Hepatocyte (in vitro differentiated cells): ENCODE results near the gene COL5A1. TPM values are rescaled to one million over a fixed set of nuclear protein-coding genes. Genes with fewer than 3 reads are reported as not detected.

Experiments
- DNase-seq: peaks from one replicate; pipeline ENCODE4 v3.0.0-alpha.2; 2016; ENCODE audit warnings: low spot score
- H2AFZ ChIP-seq: fragments of 200-600 bp; sonication (generic); 2 replicates; pipeline ENCODE4 v1.6.0; 2016; ENCODE audit warnings: antibody characterized with exemption, mild to moderate bottlenecking
- H3K27ac ChIP-seq: fragments of 200-600 bp; sonication (generic); 2 replicates; pipeline ENCODE4 v1.5.1; 2016; ENCODE audit warnings: mild to moderate bottlenecking
- H3K27me3 ChIP-seq: fragments of 200-600 bp; sonication (generic); 2 replicates; pipeline ENCODE4 v1.6.1; 2016
- H3K36me3 ChIP-seq: fragments of 200-600 bp; sonication (generic); replicated peaks from 2 replicates; pipeline ENCODE4 v1.5.1; 2016; ENCODE audit warnings: low read depth; ENCODE audit not compliant: insufficient read depth
- H3K4me1 ChIP-seq: fragments of 200-600 bp; sonication (generic); 2 replicates; pipeline ENCODE4 v1.5.1; 2016; ENCODE audit warnings: mild to moderate bottlenecking, moderate library complexity; ENCODE audit not compliant: insufficient read depth
- H3K4me2 ChIP-seq: fragments of 200-600 bp; sonication (generic); 2 replicates; pipeline ENCODE4 v1.6.0; 2016
- H3K4me3 ChIP-seq: fragments of 200-600 bp; sonication (generic); 2 replicates; pipeline ENCODE4 v1.5.1; 2016; ENCODE audit warnings: mild to moderate bottlenecking
- H3K79me2 ChIP-seq: fragments of 200-600 bp; sonication (generic); 2 replicates; pipeline ENCODE4 v1.6.0; 2017; ENCODE audit warnings: mild to moderate bottlenecking
- H3K9me2 ChIP-seq: fragments of 200-600 bp; sonication (generic); replicated peaks from 2 replicates; pipeline ENCODE4 v1.6.0; 2017; ENCODE audit warnings: mild to moderate bottlenecking; ENCODE audit not compliant: insufficient read depth
- H3K9me3 ChIP-seq: fragments of 200-600 bp; sonication (generic); 2 replicates; pipeline ENCODE4 v1.5.1; 2016; ENCODE audit warnings: low read depth, mild to moderate bottlenecking
- H4K20me1 ChIP-seq: fragments of 200-600 bp; sonication (generic); 2 replicates; pipeline ENCODE4 v1.6.0; 2016; ENCODE audit warnings: mild to moderate bottlenecking; ENCODE audit not compliant: insufficient read depth, poor library complexity, severe bottlenecking
- EZH2 ChIP-seq: fragments of 200-600 bp; sonication (generic); IDR thresholded peaks from 2 replicates; pipeline ENCODE4 v1.6.1; 2016; ENCODE audit warnings: antibody characterized with exemption, mild to moderate bottlenecking, borderline replicate concordance
- EZH2phosphoT487 ChIP-seq: fragments of 200-600 bp; sonication (generic); IDR thresholded peaks from one replicate; pipeline ENCODE4 v1.6.1; 2018; ENCODE audit warnings: antibody characterized with exemption, mild to moderate bottlenecking, low read depth, moderate library complexity; ENCODE audit not compliant: unreplicated experiment, severe bottlenecking
- WGBS: methylation state at CpG from one replicate; pipeline ENCODE4 v1.1.6; 2016; ENCODE audit warnings: low lambda C conversion rate; ENCODE audit errors: missing lambda C conversion rate; 5-methylcytosine and 5-hydroxymethylcytosine counted together
- polyA plus RNA-seq: library from polyadenylated mRNA; unstranded; fragments of >200 nt; fragmentation: Nextera tagmentation; extraction: Ambion mirVana; gene quantifications from 2 replicates; pipeline ENCODE4 v1.2.1, GENCODE V29; 2016
- total RNA-seq: library from RNA; depleted of rRNA; stranded (reverse); fragments of >200 nt; gene quantifications from 2 replicates; pipeline ENCODE4 v1.2.3, GENCODE V29; 2014
- TF ChIP-seq, protein P1 (sequence below): fragments of 200-600 bp; sonication (generic); IDR thresholded peaks from 2 replicates; pipeline ENCODE4 v1.5.1; 2016; ENCODE audit warnings: antibody characterized with exemption, mild to moderate bottlenecking; ENCODE audit not compliant: poor library complexity

COL5A1 gene
- total and polyA plus RNA-seq, 2 experiments from 2014 or later, result 342 to 347 TPM

DNA sequence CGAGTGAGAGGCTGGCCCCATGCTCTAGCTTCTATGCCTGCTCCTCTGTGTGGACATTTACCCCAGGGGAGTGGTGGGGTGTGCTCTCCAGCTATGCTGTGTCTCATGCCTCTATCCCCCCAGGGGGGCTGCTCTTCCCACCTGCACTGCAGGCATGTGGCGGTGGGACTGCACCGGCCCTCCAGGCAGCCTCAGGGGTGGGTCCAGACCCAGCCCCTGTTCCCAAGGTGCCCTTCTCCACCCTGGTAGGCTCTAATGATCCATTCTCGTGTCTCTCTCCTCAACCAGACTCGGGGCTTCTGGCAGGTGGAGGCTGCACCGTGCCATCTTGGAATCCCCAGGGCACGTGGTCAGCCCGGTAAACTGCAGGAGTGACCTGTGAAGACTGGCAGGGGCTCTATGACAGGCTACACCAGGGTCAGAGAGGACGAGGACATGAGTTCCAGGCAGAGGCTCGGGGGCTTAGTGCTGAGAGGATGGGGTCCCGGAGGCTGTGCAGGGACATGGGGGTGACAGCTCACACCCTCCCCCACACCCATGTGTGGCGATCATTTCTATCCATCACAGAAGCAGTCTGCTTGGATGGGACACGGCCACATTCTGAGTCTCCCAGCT lies 22.7 kb upstream of the COL5A1 start:
- Histone ChIP-seq H3K4me2 (no peak overlapping the region), H3K36me3 (no peaks in the 10 kb centered on the region), H2AFZ (no peak overlapping the region), H3K4me1 (peaks cover 7% of the 10 kb centered on the region), H3K9me2 (no peaks in the 10 kb centered on the region), H4K20me1 (no peaks in the 10 kb centered on the region), H3K27ac (no peak overlapping the region), H3K4me3 (no peak overlapping the region), H3K79me2 (no peaks in the 10 kb centered on the region), H3K9me3 (no peaks in the 10 kb centered on the region), H3K27me3 (no peaks in the 10 kb centered on the region)
- TF ChIP-seq, protein P1, sequence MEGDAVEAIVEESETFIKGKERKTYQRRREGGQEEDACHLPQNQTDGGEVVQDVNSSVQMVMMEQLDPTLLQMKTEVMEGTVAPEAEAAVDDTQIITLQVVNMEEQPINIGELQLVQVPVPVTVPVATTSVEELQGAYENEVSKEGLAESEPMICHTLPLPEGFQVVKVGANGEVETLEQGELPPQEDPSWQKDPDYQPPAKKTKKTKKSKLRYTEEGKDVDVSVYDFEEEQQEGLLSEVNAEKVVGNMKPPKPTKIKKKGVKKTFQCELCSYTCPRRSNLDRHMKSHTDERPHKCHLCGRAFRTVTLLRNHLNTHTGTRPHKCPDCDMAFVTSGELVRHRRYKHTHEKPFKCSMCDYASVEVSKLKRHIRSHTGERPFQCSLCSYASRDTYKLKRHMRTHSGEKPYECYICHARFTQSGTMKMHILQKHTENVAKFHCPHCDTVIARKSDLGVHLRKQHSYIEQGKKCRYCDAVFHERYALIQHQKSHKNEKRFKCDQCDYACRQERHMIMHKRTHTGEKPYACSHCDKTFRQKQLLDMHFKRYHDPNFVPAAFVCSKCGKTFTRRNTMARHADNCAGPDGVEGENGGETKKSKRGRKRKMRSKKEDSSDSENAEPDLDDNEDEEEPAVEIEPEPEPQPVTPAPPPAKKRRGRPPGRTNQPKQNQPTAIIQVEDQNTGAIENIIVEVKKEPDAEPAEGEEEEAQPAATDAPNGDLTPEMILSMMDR, result no peak
- TF ChIP-seq EZH2phosphoT487 (no peak), EZH2 (no peak)
- no peak for DNase-seq
- WGBS, result 80% methylated on average over 13 of the region's 13 CpGs

DNA sequence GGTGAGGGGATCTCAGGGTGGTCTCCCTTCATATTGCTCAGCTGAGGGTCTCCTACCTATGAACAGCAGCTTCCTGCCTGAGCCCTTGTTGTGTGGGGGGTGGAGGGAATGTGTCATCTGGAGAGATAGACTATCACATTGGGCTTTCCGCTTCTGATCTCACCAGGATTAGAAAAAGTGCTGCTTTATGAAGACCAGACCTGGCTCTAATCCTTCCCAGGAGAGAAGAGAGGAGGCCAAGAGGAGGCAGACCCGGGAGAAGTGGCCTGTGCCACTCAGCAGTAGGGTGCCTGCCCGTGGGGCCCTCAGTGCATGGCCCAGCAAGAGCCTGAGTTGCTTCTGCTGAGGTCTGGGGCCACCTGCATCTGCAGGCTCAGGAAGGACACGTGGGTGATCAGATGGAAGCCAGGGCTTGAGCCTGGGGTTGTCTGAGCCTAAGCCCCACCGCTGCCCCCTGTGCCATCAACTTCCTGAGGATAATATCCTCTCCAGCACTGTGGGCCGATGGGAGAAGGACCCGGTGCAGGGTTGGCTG lies 22.1 kb upstream of the COL5A1 start:
- Histone ChIP-seq H3K4me3 (no peak overlapping the region), H3K4me1 (peaks cover 10% of the 10 kb centered on the region), H3K9me2 (no peaks in the 10 kb centered on the region), H3K27me3 (no peaks in the 10 kb centered on the region), H3K27ac (no peak overlapping the region), H3K36me3 (no peaks in the 10 kb centered on the region), H3K79me2 (no peaks in the 10 kb centered on the region), H3K4me2 (no peak overlapping the region), H2AFZ (no peak overlapping the region), H4K20me1 (no peaks in the 10 kb centered on the region), H3K9me3 (no peaks in the 10 kb centered on the region)
- DNase-seq, result no peak
- WGBS, result 63% methylated on average over 7 of the region's 7 CpGs
- no peak for TF ChIP-seq EZH2phosphoT487
- TF ChIP-seq, protein P1, result no peak
- no peak for TF ChIP-seq EZH2

DNA sequence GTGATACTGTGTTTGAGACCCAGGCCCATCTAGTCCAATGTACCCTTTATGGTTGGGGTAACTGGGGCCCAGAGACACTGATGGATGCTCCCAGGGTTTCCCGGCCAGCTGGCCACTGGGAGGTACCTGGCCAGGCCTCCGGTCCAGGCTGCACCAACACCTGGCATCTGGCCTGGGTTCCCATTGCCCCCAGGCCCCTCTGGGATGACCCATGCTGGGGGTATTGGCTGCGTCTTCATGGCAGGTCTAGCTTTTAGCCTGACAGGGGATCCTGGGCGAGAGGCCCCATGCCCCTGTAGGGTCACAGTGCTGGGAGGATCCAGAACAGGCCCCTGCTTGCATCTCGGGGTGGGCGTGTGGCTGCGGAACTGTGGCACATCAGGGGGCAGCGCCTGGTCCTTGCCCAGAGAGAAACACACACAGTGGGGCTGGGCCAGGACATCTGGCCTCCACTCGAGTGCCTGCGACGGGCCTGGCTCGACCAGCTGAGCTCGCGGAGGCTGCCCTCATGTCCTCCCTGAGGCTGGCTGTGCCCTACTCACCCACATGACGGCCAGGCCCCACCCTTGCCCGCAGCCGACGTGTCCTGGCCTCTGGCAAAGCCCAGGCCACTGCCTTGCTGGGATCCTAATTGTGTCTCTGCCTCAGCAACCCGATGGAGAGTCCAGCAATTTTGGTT lies 21.5 kb upstream of the COL5A1 start:
- Histone ChIP-seq H3K27me3 (no peaks in the 10 kb centered on the region), H3K9me2 (no peaks in the 10 kb centered on the region), H4K20me1 (no peaks in the 10 kb centered on the region), H3K9me3 (no peaks in the 10 kb centered on the region), H3K4me1 (peaks cover 15% of the 10 kb centered on the region), H3K4me2 (no peak overlapping the region), H3K4me3 (no peak overlapping the region), H3K27ac (no peak overlapping the region), H2AFZ (no peak overlapping the region), H3K79me2 (no peaks in the 10 kb centered on the region), H3K36me3 (no peaks in the 10 kb centered on the region)
- 96% methylated on average over 19 of the region's 19 CpGs for WGBS
- TF ChIP-seq EZH2phosphoT487 (no peak), EZH2 (no peak)
- TF ChIP-seq, protein P1, result no peak
- DNase-seq, result no peak
